ENCODE measurements around the gene IER2. TPM values are rescaled to one million over a fixed set of nuclear protein-coding genes. Genes with fewer than 3 reads are reported as not detected.

The IER2 gene
- total and polyA plus RNA-seq, 9 of the 15 experiments (the other 6 are each of a cell fraction or from before 2014, with no cell fraction given) = 4.5 to 205 (median 23.7) TPM

DNA sequence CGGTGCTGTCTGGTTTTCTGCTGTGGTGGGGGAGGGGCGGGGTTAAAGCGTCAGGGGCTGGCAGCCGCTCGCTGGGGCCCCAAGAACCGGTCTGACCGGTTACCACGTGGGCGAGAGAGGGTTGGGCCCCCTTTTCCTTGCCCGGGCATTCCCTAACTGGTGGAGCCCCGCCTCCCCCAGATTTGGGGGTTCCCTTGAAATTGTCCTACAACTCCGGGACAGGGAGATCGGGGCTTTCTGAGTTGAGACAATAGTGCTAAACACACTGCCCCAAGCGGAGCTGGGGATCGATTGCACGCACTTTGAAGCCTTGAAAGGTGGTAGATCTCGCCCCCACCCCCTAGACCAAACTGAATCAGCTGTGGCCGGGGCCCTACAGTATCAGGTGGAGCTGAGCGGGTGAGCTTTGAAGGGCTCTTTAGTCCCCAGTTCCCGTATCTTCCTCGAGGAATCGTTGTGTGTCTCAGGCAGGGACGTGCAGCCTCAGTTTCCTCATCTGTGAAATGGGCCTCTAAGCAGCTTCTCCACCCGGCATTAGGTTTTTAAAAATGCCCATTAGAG is 4.8 kb downstream of the IER2 start (continued):
- TF ChIP-seq, protein P1, sequence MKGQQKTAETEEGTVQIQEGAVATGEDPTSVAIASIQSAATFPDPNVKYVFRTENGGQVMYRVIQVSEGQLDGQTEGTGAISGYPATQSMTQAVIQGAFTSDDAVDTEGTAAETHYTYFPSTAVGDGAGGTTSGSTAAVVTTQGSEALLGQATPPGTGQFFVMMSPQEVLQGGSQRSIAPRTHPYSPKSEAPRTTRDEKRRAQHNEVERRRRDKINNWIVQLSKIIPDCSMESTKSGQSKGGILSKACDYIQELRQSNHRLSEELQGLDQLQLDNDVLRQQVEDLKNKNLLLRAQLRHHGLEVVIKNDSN (CRISPR knock-in tag; IDR thresholded peaks at IDR 0.05) = peak; percentile 60
- no peak for TF ChIP-seq POU5F1 (IDR thresholded peaks at IDR 0.05; ENCODE audit: borderline replicate concordance, low read depth, low read length, partially characterized antibody)
- no peak for TF ChIP-seq CEBPG (CRISPR knock-in tag; IDR thresholded peaks at IDR 0.05)
- no peak for TF ChIP-seq CEBPG (tag; conservative IDR thresholded peaks at IDR 0.05 in 1 of 2, IDR thresholded peaks at IDR 0.05 in 1 of 2)
- no peak for TF ChIP-seq JUNB (CRISPR knock-in tag; conservative IDR thresholded peaks at IDR 0.05)
- no peak for TF ChIP-seq RBBP5 (IDR thresholded peaks at IDR 0.05; ENCODE audit: borderline replicate concordance, insufficient read depth, low read length, poor library complexity, severe bottlenecking)
- TF ChIP-seq ZNF780A (CRISPR knock-in tag; IDR thresholded peaks at IDR 0.05) = 0 out of 2 replicates have a peak, but pooled peaks have one; percentile 52
- no peak for TF ChIP-seq ZFP1 (CRISPR knock-in tag; IDR thresholded peaks at IDR 0.05)
- TF ChIP-seq, protein P2, sequence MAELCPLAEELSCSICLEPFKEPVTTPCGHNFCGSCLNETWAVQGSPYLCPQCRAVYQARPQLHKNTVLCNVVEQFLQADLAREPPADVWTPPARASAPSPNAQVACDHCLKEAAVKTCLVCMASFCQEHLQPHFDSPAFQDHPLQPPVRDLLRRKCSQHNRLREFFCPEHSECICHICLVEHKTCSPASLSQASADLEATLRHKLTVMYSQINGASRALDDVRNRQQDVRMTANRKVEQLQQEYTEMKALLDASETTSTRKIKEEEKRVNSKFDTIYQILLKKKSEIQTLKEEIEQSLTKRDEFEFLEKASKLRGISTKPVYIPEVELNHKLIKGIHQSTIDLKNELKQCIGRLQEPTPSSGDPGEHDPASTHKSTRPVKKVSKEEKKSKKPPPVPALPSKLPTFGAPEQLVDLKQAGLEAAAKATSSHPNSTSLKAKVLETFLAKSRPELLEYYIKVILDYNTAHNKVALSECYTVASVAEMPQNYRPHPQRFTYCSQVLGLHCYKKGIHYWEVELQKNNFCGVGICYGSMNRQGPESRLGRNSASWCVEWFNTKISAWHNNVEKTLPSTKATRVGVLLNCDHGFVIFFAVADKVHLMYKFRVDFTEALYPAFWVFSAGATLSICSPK (IDR thresholded peaks at IDR 0.05; ENCODE audit: borderline replicate concordance) = no peak
- 0 out of 2 replicates have a peak, but pooled peaks have one; percentile 47 for TF ChIP-seq NFXL1 (CRISPR knock-in tag; IDR thresholded peaks at IDR 0.05)
- 0 out of 2 replicates have a peak, but pooled peaks have one; percentile 53 for TF ChIP-seq HEY1 (CRISPR knock-in tag; IDR thresholded peaks at IDR 0.05; ENCODE audit: borderline replicate concordance)
- TF ChIP-seq EHMT2 (IDR thresholded peaks at IDR 0.05) = no peak
- no peak for TF ChIP-seq CBX8 (IDR thresholded peaks at IDR 0.05; ENCODE audit: borderline replicate concordance, extremely low read depth, low read depth, low read length, poor library complexity, severe bottlenecking)
- peak; percentile 76; the same call in 1 of the 2 replicates for TF ChIP-seq KAT7 (CRISPR knock-in tag; IDR thresholded peaks at IDR 0.05; ENCODE audit: borderline replicate concordance)
- no peak; the same call in 1 of the 2 replicates for TF ChIP-seq CREB1 (IDR thresholded peaks at IDR 0.05)
- TF ChIP-seq CREB1 (CRISPR knock-in tag; IDR thresholded peaks at IDR 0.05) = no peak
- TF ChIP-seq ZNF436 (CRISPR knock-in tag; IDR thresholded peaks at IDR 0.05) = no peak
- TF ChIP-seq, protein P3, sequence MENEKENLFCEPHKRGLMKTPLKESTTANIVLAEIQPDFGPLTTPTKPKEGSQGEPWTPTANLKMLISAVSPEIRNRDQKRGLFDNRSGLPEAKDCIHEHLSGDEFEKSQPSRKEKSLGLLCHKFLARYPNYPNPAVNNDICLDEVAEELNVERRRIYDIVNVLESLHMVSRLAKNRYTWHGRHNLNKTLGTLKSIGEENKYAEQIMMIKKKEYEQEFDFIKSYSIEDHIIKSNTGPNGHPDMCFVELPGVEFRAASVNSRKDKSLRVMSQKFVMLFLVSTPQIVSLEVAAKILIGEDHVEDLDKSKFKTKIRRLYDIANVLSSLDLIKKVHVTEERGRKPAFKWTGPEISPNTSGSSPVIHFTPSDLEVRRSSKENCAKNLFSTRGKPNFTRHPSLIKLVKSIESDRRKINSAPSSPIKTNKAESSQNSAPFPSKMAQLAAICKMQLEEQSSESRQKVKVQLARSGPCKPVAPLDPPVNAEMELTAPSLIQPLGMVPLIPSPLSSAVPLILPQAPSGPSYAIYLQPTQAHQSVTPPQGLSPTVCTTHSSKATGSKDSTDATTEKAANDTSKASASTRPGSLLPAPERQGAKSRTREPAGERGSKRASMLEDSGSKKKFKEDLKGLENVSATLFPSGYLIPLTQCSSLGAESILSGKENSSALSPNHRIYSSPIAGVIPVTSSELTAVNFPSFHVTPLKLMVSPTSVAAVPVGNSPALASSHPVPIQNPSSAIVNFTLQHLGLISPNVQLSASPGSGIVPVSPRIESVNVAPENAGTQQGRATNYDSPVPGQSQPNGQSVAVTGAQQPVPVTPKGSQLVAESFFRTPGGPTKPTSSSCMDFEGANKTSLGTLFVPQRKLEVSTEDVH (IDR thresholded peaks at IDR 0.05; ENCODE audit: low read depth, partially characterized antibody) = peak; percentile 22
- no peak for TF ChIP-seq MYNN (IDR thresholded peaks at IDR 0.05)
- no peak for TF ChIP-seq MYNN (CRISPR knock-in tag; IDR thresholded peaks at IDR 0.05)
- no peak for TF ChIP-seq ZNF778 (CRISPR knock-in tag; IDR thresholded peaks at IDR 0.05)
- TF ChIP-seq PHB2 (IDR thresholded peaks at IDR 0.05; ENCODE audit: low read depth) = no peak
- no peak for TF ChIP-seq BACH1 (tag; IDR thresholded peaks at IDR 0.05)
- no peak for TF ChIP-seq ZNF23 (CRISPR knock-in tag; IDR thresholded peaks at IDR 0.05)
